HG03045 (cell line): ENCODE results near the gene AOC2.
"Not testable (repeated sequence)": the region's sequence is repeated elsewhere in the genome, so short reads cannot be mapped to it uniquely, and the experiment has no call there.

ENCODE experiments used
- ATAC-seq: cut with Tn5 transposase; IDR thresholded peaks from one replicate; pipeline ENCODE4 v1.9.1; 2021; ENCODE audit warnings: mild to moderate bottlenecking, moderate library complexity; ENCODE audit not compliant: unreplicated experiment

The AOC2 gene

DNA sequence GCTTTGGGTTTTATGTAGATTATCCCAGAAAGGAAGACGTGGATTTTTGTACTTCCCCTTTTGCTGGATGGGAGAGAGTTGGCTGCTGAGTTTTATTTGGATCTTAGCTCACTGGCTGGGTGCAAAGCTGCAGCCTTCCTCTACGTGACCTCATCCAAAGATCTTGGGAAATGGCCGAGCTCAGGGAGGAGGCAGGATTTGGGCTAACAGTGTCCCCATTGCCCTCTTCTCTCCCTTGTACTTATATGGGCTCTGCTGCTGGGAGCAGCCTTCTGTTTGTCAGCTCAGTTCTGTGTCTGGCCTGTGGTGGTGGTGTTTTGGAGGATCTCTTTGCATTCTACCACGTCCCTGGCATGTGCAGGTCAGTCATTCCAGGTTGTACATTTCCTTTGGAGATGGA is 8.6 kb downstream of the AOC2 start:
- no peak for ATAC-seq

DNA sequence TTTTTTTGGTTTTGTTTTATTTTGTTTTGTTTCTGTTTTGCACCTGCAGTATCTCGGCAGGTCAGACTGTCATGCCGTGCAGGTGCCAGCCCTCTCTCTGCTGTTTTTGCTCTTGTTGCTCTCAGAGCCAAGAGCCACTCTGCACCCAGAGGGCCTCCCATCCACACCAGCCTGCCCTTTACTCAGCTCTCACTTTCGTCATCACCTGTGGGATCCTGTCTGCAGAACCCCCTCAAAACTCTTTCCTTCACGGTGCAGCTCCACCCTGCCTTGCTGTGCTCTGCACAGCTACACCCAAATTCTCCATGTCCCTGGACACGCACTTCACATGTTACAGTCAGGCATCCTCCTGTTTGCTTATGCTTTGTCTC is 9.2 kb downstream of the AOC2 start:
- no peak for ATAC-seq

DNA sequence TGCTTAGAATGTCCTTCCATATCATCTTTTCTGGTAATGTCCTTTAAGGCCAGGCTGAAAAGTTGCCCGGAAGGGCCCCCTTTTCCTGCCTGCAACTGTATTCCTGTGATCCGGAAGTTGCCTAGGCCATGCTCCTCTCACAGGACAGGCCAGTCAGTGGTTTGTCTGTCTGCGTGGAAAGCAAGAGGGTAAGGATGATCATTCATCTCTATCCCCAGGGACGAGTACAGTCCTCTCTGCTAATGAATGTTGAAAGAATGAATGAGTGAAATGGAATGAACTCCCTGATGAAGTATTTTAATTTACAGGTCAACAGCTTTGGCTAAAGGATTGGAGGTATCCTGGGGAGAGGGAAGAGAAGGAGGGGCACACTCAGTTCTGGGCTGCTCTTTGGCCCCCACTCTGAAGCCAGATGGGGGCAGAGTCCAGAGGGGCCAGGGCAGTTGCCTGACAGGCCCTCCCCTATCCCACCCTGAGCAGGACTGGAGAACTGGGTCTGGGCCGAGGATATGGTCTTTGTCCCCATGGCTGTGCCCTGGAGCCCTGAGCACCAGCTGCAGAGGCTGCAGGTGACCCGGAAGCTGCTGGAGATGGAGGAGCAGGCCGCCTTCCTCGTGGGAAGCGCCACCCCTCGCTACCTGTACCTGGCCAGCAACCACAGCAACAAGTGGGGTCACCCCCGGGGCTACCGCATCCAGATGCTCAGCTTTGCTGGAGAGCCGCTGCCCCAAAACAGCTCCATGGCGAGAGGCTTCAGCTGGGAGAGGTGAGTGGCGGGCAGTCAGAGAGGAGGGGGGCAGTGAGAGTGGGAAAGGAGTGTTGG is 9.8 kb downstream of the AOC2 start:
- ATAC-seq: no peak

DNA sequence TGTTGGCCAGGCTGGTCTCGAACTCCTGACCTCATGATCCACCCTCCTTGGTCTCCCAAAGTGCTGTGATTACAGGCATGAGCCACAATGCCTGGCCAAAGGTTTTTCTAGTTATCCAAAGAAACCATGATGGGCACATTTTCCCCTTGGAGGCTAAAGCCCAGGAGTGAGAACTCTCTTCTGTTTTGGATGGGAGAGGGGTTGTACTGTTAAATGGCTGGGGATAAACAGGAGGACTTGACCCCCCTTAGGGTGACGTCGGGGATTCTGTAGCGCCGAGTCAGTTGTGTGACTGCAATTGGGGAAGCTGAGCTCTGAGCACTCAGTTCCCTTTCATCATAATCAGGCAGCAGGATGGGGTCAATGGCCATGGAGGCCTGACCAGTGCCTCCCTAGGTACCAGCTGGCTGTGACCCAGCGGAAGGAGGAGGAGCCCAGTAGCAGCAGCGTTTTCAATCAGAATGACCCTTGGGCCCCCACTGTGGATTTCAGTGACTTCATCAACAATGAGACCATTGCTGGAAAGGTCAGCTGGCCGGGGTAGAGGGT is 10.7 kb downstream of the AOC2 start:
- ATAC-seq: no peak

DNA sequence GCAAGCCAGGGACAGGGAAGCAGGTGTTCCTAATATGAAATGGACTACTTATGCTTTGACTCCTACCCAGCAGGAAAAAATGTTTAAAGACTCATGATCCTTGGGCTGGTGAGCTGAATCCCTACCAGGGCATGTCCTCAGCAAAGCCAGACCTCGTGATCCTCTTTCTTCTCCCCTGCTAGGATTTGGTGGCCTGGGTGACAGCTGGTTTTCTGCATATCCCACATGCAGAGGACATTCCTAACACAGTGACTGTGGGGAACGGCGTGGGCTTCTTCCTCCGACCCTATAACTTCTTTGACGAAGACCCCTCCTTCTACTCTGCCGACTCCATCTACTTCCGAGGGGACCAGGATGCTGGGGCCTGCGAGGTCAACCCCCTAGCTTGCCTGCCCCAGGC is 11.7 kb downstream of the AOC2 start:
- ATAC-seq: not testable (repeated sequence)

DNA sequence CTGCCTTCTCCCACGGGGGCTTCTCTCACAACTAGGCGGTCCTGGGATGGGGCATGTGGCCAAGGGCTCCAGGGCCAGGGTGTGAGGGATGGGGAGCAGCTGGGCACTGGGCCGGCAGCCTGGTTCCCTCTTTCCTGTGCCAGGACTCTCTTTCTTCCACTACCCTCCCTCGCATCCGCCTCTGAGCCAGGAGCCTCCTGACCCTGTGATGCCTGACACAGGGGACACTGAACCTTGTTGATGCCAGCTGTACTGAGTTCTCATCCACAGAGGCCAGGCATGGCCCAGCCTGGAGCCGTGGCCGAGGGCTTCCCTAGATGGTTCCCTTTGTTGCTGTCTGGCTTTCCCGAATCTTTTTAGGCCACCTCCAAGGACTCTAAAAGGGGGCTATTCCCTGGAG is 12.1 kb downstream of the AOC2 start:
- not testable (repeated sequence) for ATAC-seq

DNA sequence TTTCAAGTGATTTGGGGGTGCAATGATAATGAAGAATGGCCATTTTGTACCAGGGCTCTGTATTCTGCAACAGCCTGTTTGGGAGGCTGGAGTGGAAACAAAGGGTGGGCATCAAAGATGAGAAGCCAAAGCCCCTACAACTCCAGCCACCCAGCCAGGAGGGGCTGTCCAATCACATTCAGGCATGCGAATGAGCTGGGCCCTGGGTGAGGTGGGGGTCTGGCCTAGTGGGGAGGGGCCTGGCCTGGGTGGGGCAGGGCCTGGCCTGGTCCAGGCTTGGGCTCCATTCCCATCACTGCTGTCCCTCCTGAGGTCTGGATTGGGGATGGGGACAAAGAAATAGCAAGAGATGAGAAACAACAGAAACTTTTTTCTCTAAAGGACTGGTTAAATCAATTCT is 13.0 kb downstream of the AOC2 start:
- no peak for ATAC-seq

DNA sequence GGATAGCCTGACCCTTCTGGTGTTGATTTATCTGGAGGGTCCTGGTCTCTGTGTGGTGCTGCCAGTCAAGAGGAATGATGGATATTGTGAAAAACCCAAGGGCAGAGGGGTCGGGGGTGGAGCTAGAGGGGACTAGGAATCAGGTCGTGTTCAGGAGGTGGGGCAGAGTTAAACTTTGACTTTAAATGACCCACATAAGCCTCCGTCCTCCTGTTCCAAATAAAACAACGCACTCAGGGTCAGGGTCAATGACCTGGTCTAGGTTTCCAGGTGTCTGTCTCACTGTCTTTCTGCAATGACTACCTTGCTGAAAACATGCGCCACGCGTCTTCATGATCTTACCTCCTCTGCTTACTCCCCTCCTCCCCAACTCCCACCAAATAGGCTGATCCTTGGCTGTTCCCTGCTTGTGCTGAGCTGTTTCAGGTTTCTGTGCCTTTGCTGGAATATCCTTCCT is 21.3 kb downstream of the AOC2 start:
- ATAC-seq: no peak

DNA sequence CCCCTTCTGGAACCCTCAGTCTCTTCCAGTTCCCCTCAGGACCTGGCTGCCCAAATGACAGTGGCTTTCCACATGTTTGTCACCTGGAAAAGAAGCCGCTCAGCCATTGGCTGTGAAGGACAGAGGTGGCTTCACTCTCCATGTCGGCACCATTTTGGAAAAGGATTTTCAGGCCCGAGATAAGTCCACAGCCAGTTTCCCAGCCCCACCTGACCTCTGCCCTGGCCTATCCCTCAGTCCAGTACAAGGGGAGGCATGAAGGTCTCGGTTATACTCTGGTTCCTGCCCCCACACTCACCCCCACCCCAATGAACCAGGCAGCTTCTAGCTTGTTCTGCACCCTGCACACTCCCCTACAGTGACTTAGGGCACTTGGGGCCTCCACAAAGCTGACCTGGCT is 21.8 kb downstream of the AOC2 start:
- no peak for ATAC-seq

DNA sequence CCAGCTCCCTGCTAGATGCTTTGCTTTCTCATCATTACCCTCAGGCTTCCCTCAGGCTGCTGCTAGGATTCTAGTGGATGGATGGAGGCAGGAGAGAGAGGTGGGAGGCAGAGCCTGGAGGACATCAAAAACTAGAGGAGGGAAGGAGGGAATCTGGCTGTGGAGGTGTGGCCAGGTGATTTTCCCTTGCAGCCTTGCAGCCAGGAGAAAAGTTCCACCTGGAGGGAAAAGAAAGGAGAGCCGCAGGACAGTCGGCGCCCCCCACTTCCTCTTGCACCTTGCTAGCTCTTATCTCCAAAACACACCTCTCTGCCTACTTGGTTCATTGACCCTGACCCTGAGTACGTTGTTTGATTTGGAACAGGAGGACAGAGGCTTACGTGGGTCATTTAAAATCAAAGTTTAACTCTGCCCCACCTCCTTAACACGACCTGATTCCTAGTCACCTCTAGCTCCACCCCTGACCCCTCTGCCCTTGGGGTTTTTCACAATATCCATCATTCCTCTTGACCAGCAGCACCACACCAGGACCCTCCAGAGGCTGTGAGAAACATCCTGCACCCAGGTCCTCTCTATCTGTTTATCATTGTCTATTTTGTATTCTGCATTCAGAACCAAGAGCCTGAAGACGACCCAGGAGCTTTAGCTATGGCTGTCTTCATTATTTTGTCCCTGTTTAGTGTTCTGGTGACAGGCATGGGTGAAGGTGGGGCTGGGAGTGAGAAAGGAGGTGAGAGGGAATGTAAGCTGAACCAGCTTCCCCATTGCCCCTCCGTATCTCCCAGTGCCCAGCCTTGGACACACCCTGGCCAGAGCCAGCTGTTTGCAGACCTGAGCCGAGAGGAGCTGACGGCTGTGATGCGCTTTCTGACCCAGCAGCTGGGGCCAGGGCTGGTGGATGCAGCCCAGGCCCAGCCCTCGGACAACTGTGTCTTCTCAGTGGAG is 22.5 kb downstream of the AOC2 start:
- ATAC-seq: no peak

DNA sequence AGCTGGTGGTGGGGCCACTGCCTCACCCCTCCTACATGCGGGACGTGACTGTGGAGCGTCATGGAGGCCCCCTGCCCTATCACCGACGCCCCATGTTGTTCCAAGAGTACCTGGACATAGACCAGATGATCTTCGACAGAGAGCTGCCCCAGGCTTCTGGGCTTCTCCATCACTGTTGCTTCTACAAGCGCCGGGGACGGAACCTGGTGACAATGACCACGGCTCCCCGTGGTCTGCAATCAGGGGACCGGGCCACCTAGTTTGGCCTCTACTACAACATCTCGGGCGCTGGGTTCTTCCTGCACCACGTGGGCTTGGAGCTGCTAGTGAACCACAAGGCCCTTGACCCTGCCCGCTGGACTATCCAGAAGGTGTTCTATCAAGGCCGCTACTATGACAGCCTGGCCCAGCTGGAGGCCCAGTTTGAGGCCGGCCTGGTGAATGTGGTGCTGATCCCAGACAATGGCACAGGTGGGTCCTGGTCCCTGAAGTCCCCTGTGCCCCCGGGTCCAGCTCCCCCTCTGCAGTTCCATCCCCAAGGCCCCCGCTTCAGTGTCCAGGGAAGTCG is 23.4 kb downstream of the AOC2 start:
- ATAC-seq: not testable (repeated sequence)

DNA sequence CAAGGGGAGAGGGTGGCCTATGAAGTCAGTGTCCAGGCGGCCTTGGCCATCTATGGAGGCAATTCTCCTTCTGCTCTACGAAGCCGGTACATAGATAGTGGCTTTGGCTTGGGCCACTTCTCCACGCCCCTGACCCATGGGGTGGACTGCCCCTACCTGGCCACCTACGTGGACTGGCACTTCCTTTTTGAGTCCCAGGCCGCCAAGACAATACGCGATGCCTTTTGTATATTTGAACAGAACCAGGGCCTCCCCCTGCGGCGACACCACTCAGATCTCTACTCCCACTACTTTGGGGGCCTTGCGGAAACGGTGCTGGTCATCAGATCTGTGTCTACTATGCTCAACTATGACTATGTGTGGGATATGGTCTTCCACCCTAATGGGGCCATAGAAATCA is 24.0 kb downstream of the AOC2 start:
- ATAC-seq: no peak

DNA sequence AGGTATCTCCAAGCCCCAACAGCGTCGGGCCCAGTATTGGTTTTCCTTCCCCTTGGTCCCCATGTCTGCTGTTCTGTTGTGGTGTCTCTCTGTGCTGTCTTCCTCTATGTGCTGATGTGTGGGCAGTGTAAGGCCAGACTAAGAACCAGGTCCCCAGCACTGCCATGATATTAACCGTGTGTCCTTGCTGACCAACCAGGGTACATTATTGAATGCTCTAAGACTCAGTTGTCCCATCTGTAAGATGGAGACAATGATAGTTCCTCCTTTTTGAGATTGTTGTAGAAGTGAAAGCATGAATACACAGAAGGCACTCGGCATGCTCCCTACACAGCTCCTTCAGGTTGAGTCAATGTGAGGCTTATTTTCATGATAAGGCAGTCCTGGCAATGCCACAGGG is 27.3 kb downstream of the AOC2 start:
- ATAC-seq: no peak

DNA sequence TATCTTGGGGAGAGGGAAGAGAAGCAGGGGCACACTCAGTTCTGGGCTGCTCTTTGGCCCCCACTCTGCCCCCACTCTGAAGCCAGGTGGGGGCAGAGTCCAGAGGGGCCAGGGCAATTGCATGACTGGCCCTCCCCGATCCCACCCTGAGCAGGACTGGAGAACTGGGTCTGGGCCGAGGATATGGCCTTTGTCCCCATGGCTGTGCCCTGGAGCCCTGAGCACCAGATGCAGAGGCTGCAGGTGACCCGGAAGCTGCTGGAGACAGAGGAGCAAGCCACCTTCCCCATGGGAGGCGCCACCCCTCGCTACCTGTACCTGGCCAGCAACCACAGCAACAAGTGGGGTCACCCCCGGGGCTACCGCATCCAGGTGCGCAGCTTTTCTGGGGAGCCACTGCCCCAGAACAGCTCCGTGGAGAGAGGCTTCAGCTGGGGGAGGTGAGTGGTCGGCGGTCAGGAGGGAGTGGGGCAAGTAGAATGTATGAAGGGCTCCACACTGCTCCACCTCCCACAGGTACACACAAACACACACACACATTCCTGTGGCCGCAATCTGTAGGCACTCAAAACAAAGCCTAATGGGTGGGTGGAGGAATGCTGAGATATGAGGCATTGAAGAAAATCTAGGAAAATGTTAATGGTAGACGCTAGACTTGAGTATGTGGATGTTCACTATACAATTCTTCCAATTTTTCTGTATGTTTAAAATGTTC is 28.0 kb downstream of the AOC2 start:
- no peak for ATAC-seq

DNA sequence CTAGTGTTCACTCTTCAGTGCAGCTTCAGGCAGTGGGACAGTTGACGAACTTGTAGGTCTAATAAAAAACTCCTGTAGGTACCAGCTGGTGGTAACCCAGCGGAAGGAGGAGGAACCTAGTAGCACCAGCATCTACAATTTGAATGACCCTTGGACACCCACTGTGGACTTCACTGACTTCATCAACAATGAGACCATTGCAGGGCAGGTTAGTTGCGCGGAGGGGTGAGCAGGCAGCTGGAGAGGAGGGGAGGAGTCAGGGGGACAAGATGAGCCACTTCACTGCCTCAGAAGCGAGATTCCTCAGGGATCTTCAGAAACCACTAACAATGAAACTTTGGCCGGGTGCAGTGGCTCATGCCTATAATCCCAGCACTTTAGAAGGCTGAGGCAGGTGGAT is 28.9 kb downstream of the AOC2 start:
- no peak for ATAC-seq

DNA sequence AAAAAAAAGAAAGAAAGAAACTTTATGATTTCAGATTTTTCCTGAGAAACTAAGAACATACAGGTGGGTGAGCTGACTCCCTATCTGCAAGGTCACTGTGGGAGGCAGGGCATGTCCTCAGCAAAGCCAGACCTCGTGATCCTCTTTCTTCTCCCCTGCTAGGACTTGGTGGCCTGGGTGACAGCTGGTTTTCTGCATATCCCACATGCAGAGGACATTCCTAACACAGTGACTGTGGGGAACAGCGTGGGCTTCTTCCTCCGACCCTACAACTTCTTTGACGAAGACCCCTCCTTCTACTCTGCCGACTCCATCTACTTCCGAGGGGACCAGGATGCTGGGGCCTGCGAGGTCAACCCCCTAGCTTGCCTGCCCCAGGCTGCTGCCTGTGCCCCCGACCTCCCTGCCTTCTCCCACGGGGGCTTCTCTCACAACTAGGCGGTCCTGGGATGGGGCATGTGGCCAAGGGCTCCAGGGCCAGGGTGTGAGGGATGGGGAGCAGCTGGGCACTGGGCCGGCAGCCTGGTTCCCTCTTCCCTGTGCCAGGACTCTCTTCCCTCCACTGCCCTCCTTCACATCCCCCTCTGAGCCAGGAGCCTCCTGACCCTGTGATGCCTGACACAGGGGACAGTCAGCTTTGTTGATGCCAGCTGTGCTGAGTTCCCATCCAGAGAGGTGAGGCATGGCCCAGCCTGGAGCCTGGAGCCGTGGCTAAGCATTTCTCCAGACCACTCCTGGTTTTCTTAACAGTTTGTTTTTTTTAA is 29.7 kb downstream of the AOC2 start:
- not testable (repeated sequence) for ATAC-seq

DNA sequence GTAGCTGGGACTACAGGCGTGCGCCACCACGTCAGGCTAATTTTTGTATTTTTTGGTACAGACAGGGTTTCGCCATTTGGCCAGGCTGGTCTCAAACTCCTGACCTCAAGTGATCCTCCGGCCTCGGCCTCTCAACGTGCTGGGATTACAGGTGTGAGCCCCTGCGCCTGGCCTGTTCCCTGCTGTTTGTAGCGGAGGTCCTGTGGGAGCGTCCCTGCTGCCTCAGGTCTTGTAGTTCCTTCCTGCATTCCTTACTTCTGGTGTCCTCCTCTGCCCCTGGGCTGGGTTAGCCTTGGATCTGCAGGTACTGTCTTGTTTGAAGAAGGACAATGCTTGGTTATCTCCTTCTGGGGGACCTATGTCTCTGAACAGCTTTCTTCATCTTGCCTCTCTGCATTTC is 32.7 kb downstream of the AOC2 start:
- ATAC-seq: no peak

DNA sequence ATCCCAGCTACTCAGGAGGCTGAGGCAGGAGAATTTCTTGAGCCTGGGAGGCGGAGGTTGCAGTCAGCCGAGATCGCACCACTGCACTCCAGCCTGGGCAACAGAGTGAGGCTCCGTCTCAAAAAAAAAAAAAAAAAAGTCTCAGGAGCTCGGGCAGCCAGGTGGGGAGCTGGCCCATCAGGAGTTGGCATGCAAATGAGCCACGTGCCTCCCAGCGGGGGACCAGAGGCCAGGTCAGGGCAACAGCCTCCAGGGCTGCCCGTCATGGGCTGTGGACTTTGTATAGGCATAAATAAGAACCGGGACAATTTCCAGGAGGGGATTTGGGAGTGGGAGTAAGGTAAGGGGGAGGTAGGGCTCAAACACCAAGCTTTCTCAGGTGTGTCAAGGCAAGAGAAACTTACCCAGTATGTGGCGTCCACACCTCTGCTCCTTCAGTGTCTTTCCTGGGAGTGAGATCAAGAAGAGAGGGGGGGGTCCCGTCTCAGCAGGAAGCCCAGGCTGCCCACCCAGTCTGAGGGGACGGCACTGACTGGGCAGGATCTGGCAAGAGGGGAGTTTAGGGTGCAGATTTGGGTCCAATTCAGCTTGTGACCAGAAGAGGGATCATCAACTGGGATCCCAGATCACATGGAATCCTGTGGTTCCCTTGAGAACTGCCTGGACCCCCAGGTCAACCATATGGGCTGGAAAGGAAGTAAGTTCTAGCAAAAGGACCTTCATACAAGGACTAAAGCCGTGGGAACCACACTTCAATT is 33.9 kb downstream of the AOC2 start:
- no peak for ATAC-seq

DNA sequence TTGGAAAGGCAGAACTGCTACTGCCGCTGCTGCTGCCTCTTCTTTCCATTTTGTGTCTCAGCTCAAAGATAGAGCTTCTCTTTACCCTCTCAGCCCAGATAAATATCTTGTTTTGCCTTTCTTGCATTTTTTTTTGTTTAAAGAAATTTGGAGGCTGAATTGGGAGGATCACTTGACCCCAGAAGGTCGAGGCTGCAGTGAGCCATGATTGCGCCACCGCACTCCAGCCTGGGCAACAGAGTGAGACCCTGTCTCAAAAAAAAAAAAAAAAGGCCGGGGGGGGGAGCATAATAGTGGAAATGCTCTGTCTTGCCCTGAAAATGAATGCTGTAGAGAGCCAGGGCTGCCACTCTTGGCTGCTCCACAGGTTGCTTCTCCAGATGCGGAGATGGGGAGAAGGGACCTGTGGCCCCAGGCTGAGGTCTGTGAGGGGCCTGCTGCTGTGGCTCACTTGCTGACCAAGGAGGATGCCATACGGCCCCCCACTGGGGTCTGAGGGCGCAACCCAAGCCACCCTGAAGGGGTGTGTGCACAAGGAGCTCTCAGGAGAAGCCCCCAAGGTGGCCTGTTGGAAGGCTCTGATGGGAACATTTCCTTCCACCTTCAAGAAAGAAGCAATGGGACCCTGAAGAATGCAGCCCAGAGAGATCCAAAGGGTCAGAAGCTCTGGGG is 34.7 kb downstream of the AOC2 start:
- no peak for ATAC-seq
